Astrocyte of the cerebellum (primary cell): ENCODE data around the gene ADARB2.

Source experiments
- DNase-seq: peaks from one replicate; pipeline ENCODE4 v3.0.0-alpha.2; 2011; ENCODE audit warnings: low read depth
- H3K4me3 ChIP-seq: 2 replicates; pipeline ENCODE4 v1.5.1; 2011; ENCODE audit warnings: mild to moderate bottlenecking, low read depth, low read length, moderate library complexity
- in situ Hi-C: cut with HindIII; loops from 2 replicates; pipeline ENCODE4 v1.10.0; 2017; ENCODE audit warnings: low sequenced_read_pairs
- TF ChIP-seq, protein P1 (sequence below): IDR thresholded peaks from 2 replicates; pipeline ENCODE4 v1.5.1; 2012; ENCODE audit warnings: low read length, low read depth, moderate library complexity, mild to moderate bottlenecking; ENCODE audit errors: missing control alignments

ADARB2 gene

DNA sequence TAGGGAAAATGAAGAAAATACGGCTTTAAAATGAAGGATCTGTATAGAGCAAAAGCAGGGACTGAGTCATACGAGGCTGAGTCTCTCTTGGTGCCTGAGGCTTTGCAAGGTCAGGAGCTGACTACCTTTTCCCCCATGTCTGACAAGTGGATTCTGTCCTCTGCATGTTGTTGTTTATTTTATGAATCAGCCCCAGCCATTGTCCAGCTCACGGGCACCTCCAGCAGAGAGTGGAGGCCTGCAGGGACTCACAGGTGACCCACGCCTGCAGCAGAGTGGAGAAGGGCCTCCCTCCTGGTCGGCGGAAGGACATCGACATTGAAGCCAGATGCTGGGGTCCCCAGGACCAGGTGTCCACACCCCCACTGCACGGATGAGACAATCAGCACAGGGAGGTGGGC lies 447.3 kb downstream of the ADARB2 start:
- in situ Hi-C loops = no loop called here
- TF ChIP-seq, protein P1, sequence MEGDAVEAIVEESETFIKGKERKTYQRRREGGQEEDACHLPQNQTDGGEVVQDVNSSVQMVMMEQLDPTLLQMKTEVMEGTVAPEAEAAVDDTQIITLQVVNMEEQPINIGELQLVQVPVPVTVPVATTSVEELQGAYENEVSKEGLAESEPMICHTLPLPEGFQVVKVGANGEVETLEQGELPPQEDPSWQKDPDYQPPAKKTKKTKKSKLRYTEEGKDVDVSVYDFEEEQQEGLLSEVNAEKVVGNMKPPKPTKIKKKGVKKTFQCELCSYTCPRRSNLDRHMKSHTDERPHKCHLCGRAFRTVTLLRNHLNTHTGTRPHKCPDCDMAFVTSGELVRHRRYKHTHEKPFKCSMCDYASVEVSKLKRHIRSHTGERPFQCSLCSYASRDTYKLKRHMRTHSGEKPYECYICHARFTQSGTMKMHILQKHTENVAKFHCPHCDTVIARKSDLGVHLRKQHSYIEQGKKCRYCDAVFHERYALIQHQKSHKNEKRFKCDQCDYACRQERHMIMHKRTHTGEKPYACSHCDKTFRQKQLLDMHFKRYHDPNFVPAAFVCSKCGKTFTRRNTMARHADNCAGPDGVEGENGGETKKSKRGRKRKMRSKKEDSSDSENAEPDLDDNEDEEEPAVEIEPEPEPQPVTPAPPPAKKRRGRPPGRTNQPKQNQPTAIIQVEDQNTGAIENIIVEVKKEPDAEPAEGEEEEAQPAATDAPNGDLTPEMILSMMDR = no peak
- no peak overlapping the region for H3K4me3 ChIP-seq
- no peak for DNase-seq

DNA sequence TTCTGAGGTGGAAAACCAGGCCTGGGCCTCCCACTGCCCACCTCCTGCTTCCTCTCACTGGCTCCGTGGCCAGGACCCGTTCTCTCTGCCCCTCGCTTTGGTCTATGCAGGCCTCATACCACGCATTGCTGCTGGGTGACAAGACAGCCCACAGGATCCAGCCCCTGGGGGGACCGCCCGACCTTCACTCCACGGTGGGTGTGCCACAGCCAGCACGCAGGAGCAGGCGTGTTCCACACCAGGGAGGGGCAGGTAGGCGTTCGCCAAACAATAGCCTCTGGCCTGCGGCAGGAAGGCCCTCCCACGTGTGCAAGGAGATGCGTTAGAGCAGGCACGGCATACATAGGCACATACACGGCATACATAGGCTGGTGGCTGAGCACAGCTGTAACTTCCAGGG lies 447.7 kb downstream of the ADARB2 start:
- DNase-seq = no peak
- in situ Hi-C loops = no loop called here

DNA sequence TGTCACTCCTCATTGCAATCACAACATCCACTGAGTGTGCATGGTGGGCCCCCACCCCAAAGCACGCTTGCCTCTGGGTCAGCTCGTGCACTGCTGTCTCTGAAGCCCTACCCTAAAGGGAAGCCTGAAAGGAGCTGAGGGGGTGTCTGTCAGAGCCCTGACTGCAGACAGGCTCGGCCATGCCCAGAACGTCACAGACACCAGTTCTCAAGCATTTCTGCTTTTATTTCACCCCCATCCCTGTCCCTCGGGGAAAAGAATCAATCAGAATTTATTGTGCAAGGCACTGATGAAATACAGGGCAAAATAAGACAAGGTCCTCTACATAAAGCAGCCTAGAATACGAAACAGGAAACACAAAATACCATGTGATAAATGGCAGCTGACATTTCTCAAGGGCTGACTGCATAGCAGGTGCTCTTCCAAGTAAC lies 449.3 kb downstream of the ADARB2 start:
- H3K4me3 ChIP-seq = no peak overlapping the region
- in situ Hi-C loops = no loop called here
- TF ChIP-seq, protein P1 = no peak
- no peak for DNase-seq

More for the DNA sequence above, 447.7 kb downstream of the ADARB2 start:
- TF ChIP-seq, protein P1 = no peak
- H3K4me3 ChIP-seq = no peak overlapping the region

DNA sequence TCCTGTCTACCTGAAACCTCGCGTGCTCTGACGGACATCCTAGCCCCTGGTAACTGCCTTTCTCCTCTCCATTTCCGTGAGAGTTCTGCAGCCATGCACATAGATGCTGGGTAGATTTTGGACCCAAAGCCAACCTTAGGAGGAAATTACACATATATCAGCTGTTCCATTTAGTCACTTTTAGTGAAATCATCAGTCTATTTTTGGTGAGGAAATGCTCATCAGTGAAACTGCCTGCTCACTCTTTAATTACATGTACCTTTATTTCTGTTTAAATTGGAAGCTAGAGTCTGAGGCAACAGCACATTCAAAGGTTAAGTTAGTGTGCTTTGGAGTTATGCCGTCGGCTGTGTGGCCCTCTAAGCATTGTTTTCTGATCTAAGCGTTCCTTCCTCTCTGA lies 449.8 kb downstream of the ADARB2 start:
- TF ChIP-seq, protein P1 = no peak
- in situ Hi-C loops = no loop called here
- H3K4me3 ChIP-seq = no peak overlapping the region
- no peak for DNase-seq

DNA sequence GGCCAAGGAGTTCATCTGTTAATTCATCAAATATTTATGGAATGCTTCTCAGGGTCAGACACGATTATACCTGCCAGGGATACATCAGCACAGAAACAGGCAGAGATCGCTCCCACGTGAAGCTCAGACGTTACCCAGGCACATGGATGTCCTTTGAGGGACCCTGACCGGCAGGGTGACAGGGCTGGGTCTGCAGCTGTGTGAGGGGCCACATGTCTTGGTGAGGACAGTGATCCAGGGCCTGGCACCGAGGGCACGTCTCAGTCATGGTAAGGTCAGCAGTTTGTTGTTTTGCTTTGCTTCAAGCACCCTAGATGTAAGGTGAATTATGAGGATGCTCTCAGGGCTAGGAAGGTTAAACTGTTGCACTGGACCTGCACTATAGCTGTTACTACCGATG lies 453.2 kb downstream of the ADARB2 start:
- DNase-seq = no peak
- H3K4me3 ChIP-seq = no peak overlapping the region
- in situ Hi-C loops = no loop called here
- TF ChIP-seq, protein P1 = no peak

DNA sequence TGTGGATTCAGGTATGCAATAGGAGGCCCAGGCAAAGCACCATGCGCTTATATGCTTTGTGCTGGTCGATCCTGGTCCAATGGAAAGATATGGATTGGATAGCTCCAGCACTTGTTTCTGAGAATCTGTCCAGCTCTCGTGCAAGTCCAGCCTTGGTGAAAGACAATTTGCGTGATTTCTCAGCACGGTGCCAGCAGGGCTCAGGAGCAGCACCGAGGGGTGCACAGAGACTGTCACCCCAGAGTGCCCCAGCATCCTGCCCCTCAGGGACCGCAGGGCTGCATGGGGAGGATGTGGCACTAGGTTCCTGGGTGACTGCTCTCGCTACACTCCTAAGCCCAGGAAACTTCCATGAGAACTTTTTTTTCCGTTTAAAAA lies 455.9 kb downstream of the ADARB2 start:
- DNase-seq = no peak
- in situ Hi-C loops = no loop called here
- no peak overlapping the region for H3K4me3 ChIP-seq
- TF ChIP-seq, protein P1 = no peak
